SU-DHL-6 (cell line): Measurements from ENCODE around the gene TAS1R2.

ENCODE experiments used
- EZH2phosphoT487 ChIP-seq: fragments of 200-600 bp; sonication (generic), shearing (Covaris generic); conservative IDR thresholded peaks from 2 replicates; pipeline ENCODE4 v1.6.1; 2018; ENCODE audit warnings: mild to moderate bottlenecking, antibody characterized with exemption, low read length, moderate library complexity, mixed read lengths
- TF ChIP-seq, protein P1 (sequence below): fragments of 200-600 bp; sonication (generic); IDR thresholded peaks from one replicate; pipeline ENCODE4 v1.5.1; 2017; ENCODE audit warnings: antibody characterized with exemption, mild to moderate bottlenecking, low read length, moderate library complexity; ENCODE audit not compliant: insufficient read depth, poor library complexity, severe bottlenecking

DNA sequence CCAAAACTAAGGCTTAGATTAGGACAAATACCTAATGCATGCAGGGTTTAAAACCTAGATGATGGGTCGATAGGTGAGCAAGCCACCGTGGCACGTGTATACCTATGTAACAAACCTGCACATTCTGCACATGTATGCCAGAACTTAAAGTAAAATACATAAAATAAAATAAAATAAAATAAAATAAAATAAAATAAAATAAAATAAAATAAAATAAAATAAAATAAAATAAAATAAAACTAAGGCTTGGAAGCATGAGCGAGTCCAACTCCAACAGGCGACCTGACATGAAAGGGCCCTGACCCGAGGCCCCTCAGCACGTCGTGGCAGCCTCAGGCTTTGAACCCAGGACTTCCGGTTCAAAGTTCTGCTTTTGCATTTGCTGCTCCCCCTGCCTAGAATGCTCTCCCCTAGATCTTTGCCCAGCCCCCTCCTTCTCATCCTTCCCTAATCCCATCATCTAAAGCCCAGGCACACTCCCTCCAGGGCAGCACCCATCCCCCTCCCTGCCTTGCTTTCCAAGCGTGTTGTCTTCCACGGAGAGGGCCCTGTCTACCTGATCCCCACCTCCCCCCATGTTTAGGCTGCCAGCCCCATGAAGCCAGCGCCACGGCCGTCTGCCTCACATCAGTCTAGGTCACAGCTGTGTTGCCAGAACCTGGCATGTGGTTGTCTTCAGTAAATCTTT is 64.3 kb downstream of the TAS1R2 start:
- TF ChIP-seq, protein P1, sequence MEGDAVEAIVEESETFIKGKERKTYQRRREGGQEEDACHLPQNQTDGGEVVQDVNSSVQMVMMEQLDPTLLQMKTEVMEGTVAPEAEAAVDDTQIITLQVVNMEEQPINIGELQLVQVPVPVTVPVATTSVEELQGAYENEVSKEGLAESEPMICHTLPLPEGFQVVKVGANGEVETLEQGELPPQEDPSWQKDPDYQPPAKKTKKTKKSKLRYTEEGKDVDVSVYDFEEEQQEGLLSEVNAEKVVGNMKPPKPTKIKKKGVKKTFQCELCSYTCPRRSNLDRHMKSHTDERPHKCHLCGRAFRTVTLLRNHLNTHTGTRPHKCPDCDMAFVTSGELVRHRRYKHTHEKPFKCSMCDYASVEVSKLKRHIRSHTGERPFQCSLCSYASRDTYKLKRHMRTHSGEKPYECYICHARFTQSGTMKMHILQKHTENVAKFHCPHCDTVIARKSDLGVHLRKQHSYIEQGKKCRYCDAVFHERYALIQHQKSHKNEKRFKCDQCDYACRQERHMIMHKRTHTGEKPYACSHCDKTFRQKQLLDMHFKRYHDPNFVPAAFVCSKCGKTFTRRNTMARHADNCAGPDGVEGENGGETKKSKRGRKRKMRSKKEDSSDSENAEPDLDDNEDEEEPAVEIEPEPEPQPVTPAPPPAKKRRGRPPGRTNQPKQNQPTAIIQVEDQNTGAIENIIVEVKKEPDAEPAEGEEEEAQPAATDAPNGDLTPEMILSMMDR, result no peak
- TF ChIP-seq EZH2phosphoT487, result no peak
